Right atrium auricular region (tissue), 2 donors: ENCODE measurements around the gene EPOP. TPM values are rescaled to one million over a fixed set of nuclear protein-coding genes. Genes with fewer than 3 reads are reported as not detected.
"Not testable (repeated sequence)": the region's sequence is repeated elsewhere in the genome, so short reads cannot be mapped to it uniquely, and the experiment has no call there.

Experiments used
- DNase-seq: peaks from one replicate; pipeline ENCODE4 v3.0.0-alpha.2; 2019; ENCODE audit warnings: low spot score
- H3K27ac ChIP-seq, 2 donors: fragments of 200-600 bp; sonication (generic); 1 replicate in 1 of 2; 2 replicates in 1 of 2; pipeline ENCODE4 v1.5.1; 2016 to 2019
- H3K27me3 ChIP-seq, 2 donors: fragments of 200-600 bp; sonication (generic); one replicate each; pipeline versions ENCODE4 v1.5.1 to v1.6.0; 2017 to 2019
- H3K36me3 ChIP-seq: fragments of 200-600 bp; sonication (generic); one replicate; pipeline ENCODE4 v1.5.1; 2016
- H3K4me1 ChIP-seq, 2 donors: fragments of 200-600 bp; sonication (generic); one replicate each; pipeline versions ENCODE4 v1.5.1 to v1.6.0; 2017 to 2019
- H3K4me3 ChIP-seq, 2 donors: fragments of 200-600 bp; sonication (generic); 1 replicate in 1 of 2; 2 replicates in 1 of 2; pipeline ENCODE4 v1.5.1; 2017 to 2019; ENCODE audit warnings: mild to moderate bottlenecking in 1 of 2, moderate library complexity in 1 of 2
- H3K9me3 ChIP-seq, 2 donors: fragments of 200-600 bp; sonication (generic); one replicate each; pipeline ENCODE4 v1.5.1; 2019
- microRNA-seq, 2 donors: library from miRNA; unstranded; fragments of <30 nt; microRNA quantifications; one replicate each; pipeline ENCODE4, GENCODE V29; 2016 to 2017; ENCODE audit warnings: borderline number of aligned reads in 2 of 2, borderline replicate concordance in 1 of 2
- total RNA-seq, 2 donors: library from RNA; depleted of rRNA; stranded (reverse); fragments of >200 nt; gene quantifications; one replicate each; pipeline ENCODE4 v1.1.0, GENCODE V29; 2016
- TF ChIP-seq, protein P1 (sequence below), 2 donors: fragments of 200-600 bp; sonication (generic); IDR thresholded peaks; one replicate each; pipeline ENCODE4 v1.5.1; 2019; ENCODE audit warnings: antibody characterized with exemption in 2 of 2

Gene EPOP
- total RNA-seq, 2 donors from 2014 or later = 0.70 to 3.1 TPM

DNA sequence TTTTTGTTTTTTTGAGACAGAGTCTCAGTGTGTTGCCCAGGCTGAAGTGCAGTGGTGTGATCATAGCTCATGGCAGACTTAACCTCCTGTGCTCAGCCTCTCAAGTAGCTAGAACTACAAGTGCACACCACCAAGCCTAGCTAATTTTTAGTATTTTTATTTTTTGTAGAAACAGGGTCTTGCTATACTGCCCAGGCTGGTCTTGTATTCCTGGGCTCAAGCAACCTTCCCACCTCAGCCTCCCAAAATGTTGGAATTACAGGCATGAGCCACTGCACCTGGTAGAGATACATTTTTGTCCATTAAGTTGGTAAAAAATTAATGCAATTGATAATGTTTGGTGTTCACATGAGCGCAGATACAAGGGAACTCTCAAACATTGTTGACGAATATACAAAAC lies 46.8 kb downstream of the EPOP start:
- Histone ChIP-seq H3K9me3 (no peaks in the 10 kb centered on the region), H3K27me3 (no peaks in the 10 kb centered on the region), H3K27ac (no peak overlapping the region), H3K36me3 (no peaks in the 10 kb centered on the region), H3K4me1 (no peaks in the 10 kb centered on the region), H3K4me3 (no peak overlapping the region)
- TF ChIP-seq, protein P1, sequence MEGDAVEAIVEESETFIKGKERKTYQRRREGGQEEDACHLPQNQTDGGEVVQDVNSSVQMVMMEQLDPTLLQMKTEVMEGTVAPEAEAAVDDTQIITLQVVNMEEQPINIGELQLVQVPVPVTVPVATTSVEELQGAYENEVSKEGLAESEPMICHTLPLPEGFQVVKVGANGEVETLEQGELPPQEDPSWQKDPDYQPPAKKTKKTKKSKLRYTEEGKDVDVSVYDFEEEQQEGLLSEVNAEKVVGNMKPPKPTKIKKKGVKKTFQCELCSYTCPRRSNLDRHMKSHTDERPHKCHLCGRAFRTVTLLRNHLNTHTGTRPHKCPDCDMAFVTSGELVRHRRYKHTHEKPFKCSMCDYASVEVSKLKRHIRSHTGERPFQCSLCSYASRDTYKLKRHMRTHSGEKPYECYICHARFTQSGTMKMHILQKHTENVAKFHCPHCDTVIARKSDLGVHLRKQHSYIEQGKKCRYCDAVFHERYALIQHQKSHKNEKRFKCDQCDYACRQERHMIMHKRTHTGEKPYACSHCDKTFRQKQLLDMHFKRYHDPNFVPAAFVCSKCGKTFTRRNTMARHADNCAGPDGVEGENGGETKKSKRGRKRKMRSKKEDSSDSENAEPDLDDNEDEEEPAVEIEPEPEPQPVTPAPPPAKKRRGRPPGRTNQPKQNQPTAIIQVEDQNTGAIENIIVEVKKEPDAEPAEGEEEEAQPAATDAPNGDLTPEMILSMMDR (IDR thresholded peaks at IDR 0.05) = no peak
- no peak for DNase-seq

DNA sequence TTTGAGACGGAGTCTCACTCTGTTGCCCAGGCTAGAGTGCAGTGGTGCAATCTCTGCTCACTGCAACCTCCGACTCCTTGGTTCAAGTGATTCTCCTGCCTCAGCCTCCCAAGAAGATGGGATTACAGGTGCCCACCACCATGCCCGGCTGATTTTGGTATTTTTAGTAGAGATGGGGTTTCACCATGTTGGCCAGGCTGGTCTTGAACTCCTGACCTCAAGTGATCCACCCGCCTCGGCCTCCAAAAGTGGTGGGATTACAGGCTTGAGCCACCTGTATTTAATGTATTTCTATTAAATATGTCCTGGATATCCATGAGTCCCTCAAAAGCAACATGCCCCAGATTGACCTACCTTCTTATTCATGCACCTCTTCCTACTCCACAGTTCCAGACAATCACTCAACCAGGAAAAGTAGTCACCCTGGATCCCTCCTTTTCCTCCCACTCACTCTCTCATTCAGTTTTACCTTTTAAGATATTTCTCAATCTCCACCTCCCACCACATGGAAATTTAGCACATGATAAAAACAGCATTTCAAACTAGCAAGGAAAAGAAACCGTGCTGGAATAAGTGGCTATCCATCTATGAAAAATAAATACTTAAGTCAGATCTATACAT lies 48.0 kb downstream of the EPOP start:
- H3K4me1 ChIP-seq, H3K4me3 ChIP-seq, H3K36me3 ChIP-seq, H3K9me3 ChIP-seq, DNase-seq, H3K27me3 ChIP-seq, H3K27ac ChIP-seq: not testable (repeated sequence)

DNA sequence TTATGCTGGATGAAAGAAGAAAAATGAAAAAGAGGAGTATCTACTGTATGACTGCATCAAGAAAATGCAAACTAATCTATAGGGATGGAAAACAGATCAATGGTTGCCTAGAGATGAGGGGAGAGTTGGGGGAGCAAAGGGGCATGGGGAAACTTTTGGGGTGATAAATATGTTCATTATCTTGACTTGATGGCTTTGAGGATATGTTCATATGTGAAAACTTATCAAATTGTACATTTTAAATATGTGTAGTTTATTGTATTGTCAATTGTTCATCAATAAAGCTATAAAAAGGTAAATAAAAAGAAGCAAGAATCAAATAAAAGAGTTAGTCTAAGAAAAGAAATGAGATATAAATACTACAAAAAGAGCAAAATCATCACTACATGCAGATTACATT lies 49.3 kb downstream of the EPOP start:
- no peak for DNase-seq
- Histone ChIP-seq H3K4me1 (no peaks in the 10 kb centered on the region), H3K4me3 (no peak overlapping the region), H3K27me3 (no peaks in the 10 kb centered on the region), H3K36me3 (no peaks in the 10 kb centered on the region), H3K27ac (no peak overlapping the region), H3K9me3 (no peaks in the 10 kb centered on the region)
- TF ChIP-seq, protein P1 (IDR thresholded peaks at IDR 0.05) = no peak

DNA sequence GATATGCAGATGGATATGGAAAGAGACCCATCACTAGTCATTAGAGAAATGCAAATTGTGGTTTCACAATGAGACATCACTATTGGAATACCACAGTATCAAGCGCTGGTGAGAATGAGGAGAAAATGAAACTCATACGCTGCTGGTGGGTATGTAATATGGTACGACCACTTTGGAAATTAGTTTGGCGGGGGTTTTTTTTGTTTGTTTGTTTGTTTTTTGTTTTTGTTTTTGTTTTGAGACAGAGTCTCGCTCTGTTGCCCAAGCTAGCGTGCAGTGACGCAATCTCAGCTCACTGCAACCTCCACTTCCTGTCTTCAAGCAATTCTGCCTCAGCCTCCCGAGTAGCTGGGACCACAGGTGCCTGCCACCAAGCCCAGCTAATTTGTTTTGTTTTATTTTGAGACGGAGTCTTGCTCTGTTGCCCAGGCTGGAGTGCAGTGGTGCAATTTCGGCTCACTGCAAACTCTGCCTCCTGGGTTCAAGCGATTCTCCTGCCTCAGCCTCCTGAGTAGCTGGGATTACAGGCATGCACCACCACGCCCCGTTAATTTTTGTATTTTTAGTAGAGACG lies 49.9 kb downstream of the EPOP start:
- H3K27ac ChIP-seq, H3K9me3 ChIP-seq, H3K27me3 ChIP-seq, H3K36me3 ChIP-seq, H3K4me3 ChIP-seq, H3K4me1 ChIP-seq, DNase-seq: not testable (repeated sequence)

Small RNA genes lying within 50 kb of the gene (microRNA-seq; reads per million reads assigned to microRNA genes)
- gene MIR4726 (0 reads per million in 2 donors), gene MIR4734 (0 reads per million in 2 donors)

Other genes with a start within 250 kb of the EPOP start
- 10 to 100 TPM; 59.9 to 95.6 TPM for gene ARHGAP23, start 246.5 kb downstream of the EPOP start, total RNA-seq
- 1 to 10 TPM in 1 of 2 donors, under 1 TPM in 1; 0.52 to 1.1 TPM for gene SRCIN1, start 69.0 kb downstream of the EPOP start, total RNA-seq
- gene MLLT6, start 30.3 kb upstream of the EPOP start, total RNA-seq = 10 to 100 TPM; 38.6 to 71.6 TPM
- gene CISD3, start 55.4 kb upstream of the EPOP start, total RNA-seq = 10 to 100 TPM; 17.2 to 20.0 TPM
- 10 to 100 TPM in 1 of 2 donors, 1 to 10 TPM in 1; 5.9 to 12.1 TPM for gene PCGF2, start 73.4 kb upstream of the EPOP start, total RNA-seq
- gene PSMB3, start 77.8 kb upstream of the EPOP start, total RNA-seq = 100 to 1,000 TPM; 185 to 200 TPM
- 10 to 100 TPM; 45.9 to 47.7 TPM for gene PIP4K2B, start 124.6 kb upstream of the EPOP start, total RNA-seq
- gene CWC25, start 150.4 kb upstream of the EPOP start, total RNA-seq = 1 to 10 TPM; 9.0 to 9.5 TPM
- gene RPL23, start 178.8 kb upstream of the EPOP start, total RNA-seq = 100 to 1,000 TPM; 640 to 985 TPM
- gene LASP1, start 195.1 kb upstream of the EPOP start, total RNA-seq = 10 to 100 TPM; 34.2 to 65.4 TPM